Measurements from ENCODE around the gene SRSF3.

- TF ChIP-seq EP300 (IDR thresholded peaks at IDR 0.05), result no peak
- TF ChIP-seq, protein P1, sequence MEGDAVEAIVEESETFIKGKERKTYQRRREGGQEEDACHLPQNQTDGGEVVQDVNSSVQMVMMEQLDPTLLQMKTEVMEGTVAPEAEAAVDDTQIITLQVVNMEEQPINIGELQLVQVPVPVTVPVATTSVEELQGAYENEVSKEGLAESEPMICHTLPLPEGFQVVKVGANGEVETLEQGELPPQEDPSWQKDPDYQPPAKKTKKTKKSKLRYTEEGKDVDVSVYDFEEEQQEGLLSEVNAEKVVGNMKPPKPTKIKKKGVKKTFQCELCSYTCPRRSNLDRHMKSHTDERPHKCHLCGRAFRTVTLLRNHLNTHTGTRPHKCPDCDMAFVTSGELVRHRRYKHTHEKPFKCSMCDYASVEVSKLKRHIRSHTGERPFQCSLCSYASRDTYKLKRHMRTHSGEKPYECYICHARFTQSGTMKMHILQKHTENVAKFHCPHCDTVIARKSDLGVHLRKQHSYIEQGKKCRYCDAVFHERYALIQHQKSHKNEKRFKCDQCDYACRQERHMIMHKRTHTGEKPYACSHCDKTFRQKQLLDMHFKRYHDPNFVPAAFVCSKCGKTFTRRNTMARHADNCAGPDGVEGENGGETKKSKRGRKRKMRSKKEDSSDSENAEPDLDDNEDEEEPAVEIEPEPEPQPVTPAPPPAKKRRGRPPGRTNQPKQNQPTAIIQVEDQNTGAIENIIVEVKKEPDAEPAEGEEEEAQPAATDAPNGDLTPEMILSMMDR (IDR thresholded peaks at IDR 0.05), result no peak
- no peak for TF ChIP-seq POLR2AphosphoS5 (IDR thresholded peaks at IDR 0.05)
- no peak for TF ChIP-seq POLR2A (IDR thresholded peaks at IDR 0.05)
Observed at GRCh38 chr6:36571122-36572043, 22.8 kb upstream of the SRSF3 start.

Data from upper lobe of left lung (tissue), 4 donors.